NCI-H1092 treated with DMSO at 0.1 percent for 48 hours (cell line): Measurements from ENCODE around the gene DECR2.
"Not testable (repeated sequence)": the region's sequence is repeated elsewhere in the genome, so short reads cannot be mapped to it uniquely, and the experiment has no call there.

ENCODE experiments used
- DNase-seq: peaks from one replicate; lab custom pipeline; 2025; lab: John Stamatoyannopoulos, UW

DECR2 gene

GRCh38 chr16:401468-402348 lies at the start of gene DECR2:
Gene DECR2, plus strand, starts transcription at chr16:401885. Its CDS starts 79 bp downstream, at chr16:401964.
- peak; percentile 89 for DNase-seq

GRCh38 chr16:352547-353403 lies 48.9 kb upstream of the DECR2 start, which contains the start of gene AXIN1:
Gene AXIN1, minus strand, starts transcription at chr16:352723. Its CDS starts 5,698 bp downstream, at chr16:347025.
- DNase-seq, result peak; percentile 98

- no peak for DNase-seq
These were observed 48.0 kb upstream of the DECR2 start for GRCh38 chr16:353404-354290.

GRCh38 chr16:354291-354881 lies 47.3 kb upstream of the DECR2 start:
- no peak for DNase-seq

- no peak for DNase-seq
These were observed 46.7 kb upstream of the DECR2 start for GRCh38 chr16:354971-355461.

- no peak for DNase-seq
These were observed 44.9 kb upstream of the DECR2 start for GRCh38 chr16:356741-357140.

- no peak for DNase-seq
These were observed 42.5 kb upstream of the DECR2 start for GRCh38 chr16:359067-359763.

GRCh38 chr16:359871-360697 lies 41.6 kb upstream of the DECR2 start:
- no peak for DNase-seq

- DNase-seq, result no peak
These were observed 40.9 kb upstream of the DECR2 start for GRCh38 chr16:360698-361336.

- DNase-seq, result no peak
These were observed 40.3 kb upstream of the DECR2 start for GRCh38 chr16:361341-361871.

GRCh38 chr16:361872-362701 lies 39.6 kb upstream of the DECR2 start:
- peak; percentile 81 for DNase-seq

GRCh38 chr16:362702-362999 lies 39.0 kb upstream of the DECR2 start:
- not testable (repeated sequence) for DNase-seq

- DNase-seq, result no peak
These were observed 38.4 kb upstream of the DECR2 start for GRCh38 chr16:363110-363765.

GRCh38 chr16:363766-364490 lies 37.8 kb upstream of the DECR2 start:
- DNase-seq, result no peak

- DNase-seq, result no peak
These were observed 36.8 kb upstream of the DECR2 start for GRCh38 chr16:364595-365491.

GRCh38 chr16:366476-366875 lies 35.2 kb upstream of the DECR2 start:
- DNase-seq, result no peak
